ENCODE results near the gene NEK8. TPM values are rescaled to one million over a fixed set of nuclear protein-coding genes. Genes with fewer than 3 reads are reported as not detected.
"Not testable (repeated sequence)": the region's sequence is repeated elsewhere in the genome, so short reads cannot be mapped to it uniquely, and the experiment has no call there.

NEK8 gene
- total RNA-seq, 4 donors from 2014 or later: 1.1 to 7.3 (median 2.6) TPM

GRCh38 chr17:28717578-28718332, 10.8 kb upstream of the NEK8 start, which contains the start of gene RAB34:
TSS of gene RAB34 (minus strand) at chr17:28717868. CDS start at chr17:28717266, 602 bp downstream.
- TF ChIP-seq CTCF (IDR thresholded peaks at IDR 0.05) (peak in 1 of 6 experiments; percentile 9), POLR2A (IDR thresholded peaks at IDR 0.05) (peak in 1 of 4 donors; percentile 57)
- H3K4me1 ChIP-seq: peaks cover 33 to 67% (median 43%) of the 10 kb centered on the region in 3 donors
- peak within 1 kb of the TSS; percentile 43 to 93 (median 74) for H3K4me3 ChIP-seq
- H3K36me3 ChIP-seq: peaks cover 0 to 46% (median 2%) of the 10 kb centered on the region in 3 donors
- peak within 1 kb of the TSS; percentile 93 to 97 (median 95) for H3K27ac ChIP-seq
- H3K27me3 ChIP-seq: peaks cover 0 to 15% (median 0%) of the 10 kb centered on the region in 4 donors
- no peaks in the 10 kb centered on the region for H3K9me3 ChIP-seq
- no peak for DNase-seq
- WGBS, 2 donors: 11% methylated on average over 5 of the region's 60 CpGs; no CpG with 5 or more reads in 1 of the 2 donors
- intact Hi-C loops (cut with DNase I): no loop called here

GRCh38 chr17:28718333-28719020, 10.1 kb upstream of the NEK8 start:
- H3K9me3 ChIP-seq: no peaks in the 10 kb centered on the region
- DNase-seq: no peak
- peak overlapping the region; percentile 43 to 97 (median 89) for H3K4me3 ChIP-seq
- peaks cover 0 to 15% (median 0%) of the 10 kb centered on the region in 4 donors for H3K27me3 ChIP-seq
- H3K27ac ChIP-seq: peak overlapping the region; percentile 93 to 97 (median 95)
- TF ChIP-seq POLR2A (IDR thresholded peaks at IDR 0.05) (no peak), CTCF (IDR thresholded peaks at IDR 0.05) (no peak)
- intact Hi-C loops (cut with DNase I): no loop called here
- WGBS, 2 donors: 32 to 39% methylated on average over 15 to 16 of the region's 18 CpGs
- peaks cover 38 to 72% (median 50%) of the 10 kb centered on the region in 3 donors for H3K4me1 ChIP-seq
- peaks cover 4 to 53% (median 10%) of the 10 kb centered on the region in 3 donors for H3K36me3 ChIP-seq

GRCh38 chr17:28719021-28719433, 9.6 kb upstream of the NEK8 start:
- H3K27ac ChIP-seq: peak overlapping the region; percentile 93 to 97 (median 95)
- TF ChIP-seq POLR2A (IDR thresholded peaks at IDR 0.05) (peak in 1 of 4 donors; percentile 0), CTCF (IDR thresholded peaks at IDR 0.05) (no peak)
- H3K36me3 ChIP-seq: peaks cover 6 to 53% (median 11%) of the 10 kb centered on the region in 3 donors
- peak overlapping the region; percentile 73 to 97 (median 89) for H3K4me3 ChIP-seq
- WGBS, 2 donors: 24 to 27% methylated on average over 14 to 18 of the region's 18 CpGs
- intact Hi-C loops (cut with DNase I): no loop called here
- H3K4me1 ChIP-seq: peaks cover 38 to 78% (median 53%) of the 10 kb centered on the region in 3 donors
- DNase-seq: no peak
- H3K9me3 ChIP-seq: no peaks in the 10 kb centered on the region
- peaks cover 0 to 15% (median 0%) of the 10 kb centered on the region in 4 donors for H3K27me3 ChIP-seq

- H3K27me3 ChIP-seq: peaks cover 0 to 15% (median 0%) of the 10 kb centered on the region in 4 donors
- peak in 1 of 6 experiments; percentile 39 for TF ChIP-seq CTCF (IDR thresholded peaks at IDR 0.05)
- TF ChIP-seq POLR2A (IDR thresholded peaks at IDR 0.05): no peak
- H3K4me3 ChIP-seq: peak overlapping the region; percentile 73 to 97 (median 89)
- intact Hi-C loops (cut with DNase I): no loop called here
- WGBS, 2 donors: 0 to 2% methylated on average over 19 to 29 of the region's 30 CpGs
- DNase-seq: no peak
- peaks cover 6 to 49% (median 16%) of the 10 kb centered on the region in 3 donors for H3K36me3 ChIP-seq
- peaks cover 45 to 92% (median 66%) of the 10 kb centered on the region in 3 donors for H3K4me1 ChIP-seq
- no peaks in the 10 kb centered on the region for H3K9me3 ChIP-seq
- H3K27ac ChIP-seq: peak overlapping the region; percentile 93 to 97 (median 95)
Observed at GRCh38 chr17:28720247-28720996, 8.2 kb upstream of the NEK8 start.

- Histone ChIP-seq H3K27ac (peak overlapping the region; percentile 93 to 97 (median 95)), H3K36me3 (peaks cover 6 to 43% (median 16%) of the 10 kb centered on the region in 3 donors), H3K4me1 (peaks cover 47 to 92% (median 69%) of the 10 kb centered on the region in 3 donors), H3K27me3 (peaks cover 0 to 15% (median 0%) of the 10 kb centered on the region in 4 donors), H3K4me3 (peak overlapping the region; percentile 73 to 97 (median 89))
- 19 to 24% methylated on average over 10 to 19 of the region's 19 CpGs for WGBS, 2 donors
- intact Hi-C loops (cut with DNase I); H3K9me3 ChIP-seq; DNase-seq: not testable (repeated sequence)
Observed at GRCh38 chr17:28720997-28721329, 7.6 kb upstream of the NEK8 start.
